HEK293 (cell line): Measurements from ENCODE around the gene COQ8A.

Source experiments
- CTCF ChIA-PET: fragments of 350-600 bp; formaldehyde crosslinking; extraction: SDS; loops from one replicate; lab custom pipeline; 2021; ENCODE audit warnings: antibody characterized with exemption; lab: Yijun Ruan, JAX
- POLR2A ChIA-PET: fragments of 300-600 bp; formaldehyde crosslinking; extraction: SDS; loops from one replicate; lab custom pipeline; 2020; ENCODE audit warnings: antibody characterized with exemption, inconsistent platforms; lab: Yijun Ruan, JAX
- H3K27ac ChIP-seq: fragments of 200-500 bp; sonication (Bioruptor generic); 2 replicates; pipeline ENCODE4 v1.5.1; 2014; ENCODE audit warnings: low read depth, low read length, control low read depth, inconsistent platforms; ENCODE audit errors: extremely low read depth
- H3K36me3 ChIP-seq, 2 experiments: fragments of 200-500 bp in 1 of 2; sonication (Bioruptor generic) in 1 of 2; 1 replicate in 1 of 2; 2 replicates in 1 of 2; pipeline ENCODE4 v1.5.1; 2014 to 2017; ENCODE audit warnings: inconsistent platforms in 2 of 2, low read length in 2 of 2; ENCODE audit not compliant: control insufficient read depth in 2 of 2, insufficient read depth in 1 of 2
- H3K4me1 ChIP-seq: fragments of 200-500 bp; sonication (Bioruptor generic); 2 replicates; pipeline ENCODE4 v1.5.1; 2014; ENCODE audit warnings: mild to moderate bottlenecking, low read length, inconsistent platforms; ENCODE audit not compliant: control insufficient read depth, insufficient read depth
- H3K4me3 ChIP-seq: 2 replicates; pipeline ENCODE4 v1.5.1; 2011; ENCODE audit warnings: low read depth, mild to moderate bottlenecking, control low read depth, low read length, moderate library complexity
- H3K9me3 ChIP-seq: fragments of 200-500 bp; sonication (Bioruptor generic); 2 replicates; pipeline ENCODE4 v1.5.1; 2014; ENCODE audit warnings: low read depth, low read length, inconsistent platforms; ENCODE audit not compliant: control insufficient read depth, insufficient read depth
- GFI1B ChIP-seq: fragments of 450-650 bp; formaldehyde crosslinking; IDR thresholded peaks from 2 replicates; pipeline ENCODE4 v1.5.1; 2016; ENCODE audit warnings: missing biosample characterization, missing genetic modification characterization
- GLI2 ChIP-seq: fragments of 450-650 bp; formaldehyde crosslinking; IDR thresholded peaks from 2 replicates; pipeline ENCODE4; 2017; ENCODE audit warnings: missing biosample characterization, missing genetic modification characterization, low read depth, borderline replicate concordance
- PRDM4 ChIP-seq: fragments of 450-650 bp; formaldehyde crosslinking; IDR thresholded peaks from 2 replicates; pipeline ENCODE4 v1.5.1; 2017; ENCODE audit warnings: missing biosample characterization, missing genetic modification characterization
- ZBTB21 ChIP-seq: fragments of 450-650 bp; formaldehyde crosslinking; IDR thresholded peaks from 2 replicates; pipeline ENCODE4 v1.5.1; 2017; ENCODE audit warnings: missing biosample characterization, missing genetic modification characterization
- ZBTB48 ChIP-seq: fragments of 450-650 bp; formaldehyde crosslinking; IDR thresholded peaks from 2 replicates; pipeline ENCODE4 v1.5.1; 2016; ENCODE audit warnings: missing biosample characterization, missing genetic modification characterization
- ZBTB8A ChIP-seq: fragments of 450-650 bp; formaldehyde crosslinking; IDR thresholded peaks from 2 replicates; pipeline ENCODE4 v1.5.1; 2016; ENCODE audit warnings: missing biosample characterization, missing genetic modification characterization
- ZFP37 ChIP-seq: fragments of 450-650 bp; formaldehyde crosslinking; IDR thresholded peaks from 2 replicates; pipeline ENCODE4 v1.5.1; 2016; ENCODE audit warnings: missing biosample characterization, missing genetic modification characterization
- ZNF148 ChIP-seq: fragments of 450-650 bp; formaldehyde crosslinking; IDR thresholded peaks from 2 replicates; pipeline ENCODE4 v1.5.0; 2017; ENCODE audit warnings: missing biosample characterization, missing genetic modification characterization, borderline replicate concordance
- ZNF157 ChIP-seq: fragments of 450-650 bp; formaldehyde crosslinking; IDR thresholded peaks from 2 replicates; pipeline ENCODE4 v1.5.1; 2016; ENCODE audit warnings: missing biosample characterization, missing genetic modification characterization
- ZNF211 ChIP-seq: fragments of 450-650 bp; formaldehyde crosslinking; IDR thresholded peaks from 2 replicates; pipeline ENCODE4 v1.5.1; 2016; ENCODE audit warnings: low read depth, missing biosample characterization, missing genetic modification characterization
- ZNF324 ChIP-seq: fragments of 450-650 bp; formaldehyde crosslinking; IDR thresholded peaks from 2 replicates; pipeline ENCODE4 v1.5.1; 2016; ENCODE audit warnings: missing biosample characterization, missing genetic modification characterization
- ZNF501 ChIP-seq: fragments of 450-650 bp; formaldehyde crosslinking; IDR thresholded peaks from 2 replicates; pipeline ENCODE4 v1.5.1; 2016; ENCODE audit warnings: missing biosample characterization, missing genetic modification characterization
- ZNF513 ChIP-seq: fragments of 450-650 bp; IDR thresholded peaks from 2 replicates; pipeline ENCODE4 v1.5.1; 2018; ENCODE audit warnings: missing biosample characterization, missing genetic modification characterization
- ZNF560 ChIP-seq: fragments of 450-650 bp; formaldehyde crosslinking; IDR thresholded peaks from 2 replicates; pipeline ENCODE4 v1.5.1; 2017; ENCODE audit warnings: missing biosample characterization, missing genetic modification characterization, borderline replicate concordance
- ZNF600 ChIP-seq: fragments of 450-650 bp; formaldehyde crosslinking; IDR thresholded peaks from 2 replicates; pipeline ENCODE4 v1.5.1; 2016; ENCODE audit warnings: missing biosample characterization, missing genetic modification characterization
- ZNF658 ChIP-seq: fragments of 450-650 bp; formaldehyde crosslinking; IDR thresholded peaks from 2 replicates; pipeline ENCODE4; 2016; ENCODE audit warnings: missing biosample characterization, missing genetic modification characterization
- ZNF701 ChIP-seq: fragments of 450-650 bp; formaldehyde crosslinking; IDR thresholded peaks from 2 replicates; pipeline ENCODE4 v1.5.1; 2016; ENCODE audit warnings: missing biosample characterization, missing genetic modification characterization
- TF ChIP-seq, protein P1 (sequence below): fragments of 450-650 bp; formaldehyde crosslinking; IDR thresholded peaks from 2 replicates; pipeline ENCODE4 v1.5.1; 2016; ENCODE audit warnings: missing biosample characterization, missing genetic modification characterization
- TF ChIP-seq, protein P2 (sequence below): fragments of 450-650 bp; formaldehyde crosslinking; IDR thresholded peaks from 2 replicates; pipeline ENCODE4 v1.5.1; 2016; ENCODE audit warnings: missing biosample characterization, missing genetic modification characterization

The COQ8A gene

DNA sequence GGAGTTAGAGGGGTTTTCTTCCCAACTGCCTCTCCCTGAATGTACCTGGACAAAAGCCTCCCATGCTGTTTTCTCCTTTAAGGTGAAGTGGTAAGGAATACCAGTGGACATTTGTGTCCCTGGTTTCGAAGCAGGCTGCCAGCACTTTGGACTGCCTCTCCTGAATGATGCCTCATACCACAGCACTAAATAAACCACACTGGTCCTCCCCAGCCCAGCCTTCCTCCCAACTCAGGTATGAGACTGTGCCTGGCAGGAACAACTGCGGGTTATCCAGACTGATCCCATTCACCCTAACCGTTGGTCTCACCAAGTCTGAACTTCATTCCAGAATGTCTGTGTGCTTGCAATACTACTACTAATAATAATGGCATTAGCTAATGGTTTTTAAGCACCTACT, 9.3 kb downstream of the COQ8A start:
- Histone ChIP-seq H3K4me3 (no peak overlapping the region), H3K9me3 (no peaks in the 10 kb centered on the region), H3K36me3 (peaks cover 0 to 4% of the 10 kb centered on the region in 2 experiments; a peak in 1 of 3 replicates)
- CTCF ChIA-PET: interaction anchor here (0.7 kb wide), 1 partner anchor 23 kb away, joined by 4 read pairs; no protein-coding TSS in a partner anchor
- TF ChIP-seq, protein P1, sequence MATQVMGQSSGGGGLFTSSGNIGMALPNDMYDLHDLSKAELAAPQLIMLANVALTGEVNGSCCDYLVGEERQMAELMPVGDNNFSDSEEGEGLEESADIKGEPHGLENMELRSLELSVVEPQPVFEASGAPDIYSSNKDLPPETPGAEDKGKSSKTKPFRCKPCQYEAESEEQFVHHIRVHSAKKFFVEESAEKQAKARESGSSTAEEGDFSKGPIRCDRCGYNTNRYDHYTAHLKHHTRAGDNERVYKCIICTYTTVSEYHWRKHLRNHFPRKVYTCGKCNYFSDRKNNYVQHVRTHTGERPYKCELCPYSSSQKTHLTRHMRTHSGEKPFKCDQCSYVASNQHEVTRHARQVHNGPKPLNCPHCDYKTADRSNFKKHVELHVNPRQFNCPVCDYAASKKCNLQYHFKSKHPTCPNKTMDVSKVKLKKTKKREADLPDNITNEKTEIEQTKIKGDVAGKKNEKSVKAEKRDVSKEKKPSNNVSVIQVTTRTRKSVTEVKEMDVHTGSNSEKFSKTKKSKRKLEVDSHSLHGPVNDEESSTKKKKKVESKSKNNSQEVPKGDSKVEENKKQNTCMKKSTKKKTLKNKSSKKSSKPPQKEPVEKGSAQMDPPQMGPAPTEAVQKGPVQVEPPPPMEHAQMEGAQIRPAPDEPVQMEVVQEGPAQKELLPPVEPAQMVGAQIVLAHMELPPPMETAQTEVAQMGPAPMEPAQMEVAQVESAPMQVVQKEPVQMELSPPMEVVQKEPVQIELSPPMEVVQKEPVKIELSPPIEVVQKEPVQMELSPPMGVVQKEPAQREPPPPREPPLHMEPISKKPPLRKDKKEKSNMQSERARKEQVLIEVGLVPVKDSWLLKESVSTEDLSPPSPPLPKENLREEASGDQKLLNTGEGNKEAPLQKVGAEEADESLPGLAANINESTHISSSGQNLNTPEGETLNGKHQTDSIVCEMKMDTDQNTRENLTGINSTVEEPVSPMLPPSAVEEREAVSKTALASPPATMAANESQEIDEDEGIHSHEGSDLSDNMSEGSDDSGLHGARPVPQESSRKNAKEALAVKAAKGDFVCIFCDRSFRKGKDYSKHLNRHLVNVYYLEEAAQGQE (tag by site-specific recombination): no peak
- TF ChIP-seq GLI2 (tag by site-specific recombination): no peak
- TF ChIP-seq ZNF157 (tag by site-specific recombination): no peak
- TF ChIP-seq PRDM4 (tag by site-specific recombination): no peak
- TF ChIP-seq ZNF600: no peak
- no peak for TF ChIP-seq ZNF324
- no peak for TF ChIP-seq ZBTB21 (tag by site-specific recombination)
- TF ChIP-seq ZNF658 (tag by site-specific recombination): no peak
- no peak for TF ChIP-seq ZBTB8A (tag by site-specific recombination)
- TF ChIP-seq ZBTB48 (tag by site-specific recombination): no peak
- no peak for TF ChIP-seq ZNF701 (tag by site-specific recombination)
- TF ChIP-seq ZNF148 (tag by site-specific recombination): no peak
- no peak for TF ChIP-seq ZNF560
- TF ChIP-seq GFI1B (tag by site-specific recombination): no peak
- TF ChIP-seq, protein P2, sequence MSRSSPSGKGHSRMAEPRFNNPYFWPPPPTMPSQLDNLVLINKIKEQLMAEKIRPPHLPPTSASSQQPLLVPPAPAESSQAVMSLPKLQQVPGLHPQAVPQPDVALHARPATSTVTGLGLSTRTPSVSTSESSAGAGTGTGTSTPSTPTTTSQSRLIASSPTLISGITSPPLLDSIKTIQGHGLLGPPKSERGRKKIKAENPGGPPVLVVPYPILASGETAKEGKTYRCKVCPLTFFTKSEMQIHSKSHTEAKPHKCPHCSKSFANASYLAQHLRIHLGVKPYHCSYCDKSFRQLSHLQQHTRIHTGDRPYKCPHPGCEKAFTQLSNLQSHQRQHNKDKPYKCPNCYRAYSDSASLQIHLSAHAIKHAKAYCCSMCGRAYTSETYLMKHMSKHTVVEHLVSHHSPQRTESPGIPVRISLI (tag by site-specific recombination): no peak
- no peak for TF ChIP-seq ZNF501
- TF ChIP-seq ZNF513 (tag by site-specific recombination): no peak
- no peak for TF ChIP-seq ZNF211
- TF ChIP-seq ZFP37 (tag by site-specific recombination): no peak
- TF ChIP-seq, all 188 proteins: peak for 0
- Histone ChIP-seq H3K27ac (no peak overlapping the region), H3K4me1 (peaks cover 6% of the 10 kb centered on the region; the same call in 1 of the 2 replicates)
- POLR2A ChIA-PET: interaction anchor here (2.1 kb wide), 1 partner anchor 9 kb away, joined by 11 read pairs; the partner anchor contains the start of gene COQ8A
